ENCODE data around the gene DCLK1. TPM values are rescaled to one million over a fixed set of nuclear protein-coding genes. Genes with fewer than 3 reads are reported as not detected.

DCLK1 gene
- total and polyA plus RNA-seq, 7 donors: 1.2 to 64.8 (median 10.2) TPM

GRCh38 chr13:35793823-35794222 lies 337.4 kb downstream of the DCLK1 start:
- intact Hi-C loops (cut with DNase I): no loop called here
- peaks cover 0 to 71% (median 48%) of the 10 kb centered on the region in 4 donors for H3K4me1 ChIP-seq
- H3K27me3 ChIP-seq: no peaks in the 10 kb centered on the region
- H3K36me3 ChIP-seq: no peaks in the 10 kb centered on the region
- no peaks in the 10 kb centered on the region for H3K9me3 ChIP-seq
- peak overlapping the region; percentile 50 to 65 (median 54) for H3K27ac ChIP-seq
- no peak overlapping the region for H3K4me3 ChIP-seq
- no peak for TF ChIP-seq POLR2A (IDR thresholded peaks at IDR 0.05)
- peak in 2 of 4 donors; percentile 21 to 35 for TF ChIP-seq POLR2AphosphoS5 (IDR thresholded peaks at IDR 0.05)
- no peak for DNase-seq

- intact Hi-C loops (cut with DNase I): no loop called here
- no peak for DNase-seq
- Histone ChIP-seq H3K4me1 (peaks cover 0 to 65% (median 46%) of the 10 kb centered on the region in 4 donors), H3K4me3 (no peak overlapping the region), H3K9me3 (no peaks in the 10 kb centered on the region), H3K27ac (peak overlapping the region; percentile 50 to 65 (median 54)), H3K36me3 (no peaks in the 10 kb centered on the region), H3K27me3 (no peaks in the 10 kb centered on the region)
- TF ChIP-seq EP300 (IDR thresholded peaks at IDR 0.05) (no peak), POLR2AphosphoS5 (IDR thresholded peaks at IDR 0.05) (no peak), POLR2A (IDR thresholded peaks at IDR 0.05) (no peak), CTCF (IDR thresholded peaks at IDR 0.05) (no peak)
- 39 to 61% methylated on average over 2 of the region's 2 CpGs for WGBS, 2 donors
Measured at GRCh38 chr13:35792911-35793310, 338.3 kb downstream of the DCLK1 start.

GRCh38 chr13:35792021-35792420 lies 339.2 kb downstream of the DCLK1 start:
- Histone ChIP-seq H3K36me3 (no peaks in the 10 kb centered on the region), H3K27me3 (no peaks in the 10 kb centered on the region), H3K4me3 (no peak overlapping the region), H3K4me1 (peaks cover 0 to 58% (median 44%) of the 10 kb centered on the region in 4 donors), H3K9me3 (no peaks in the 10 kb centered on the region), H3K27ac (peak overlapping the region in 2 of 4 donors; percentile 50 to 58)
- TF ChIP-seq CTCF (IDR thresholded peaks at IDR 0.05) (no peak), EP300 (IDR thresholded peaks at IDR 0.05) (no peak), POLR2A (IDR thresholded peaks at IDR 0.05) (no peak), POLR2AphosphoS5 (IDR thresholded peaks at IDR 0.05) (no peak)
- DNase-seq: no peak
- intact Hi-C loops (cut with DNase I): no loop called here
- WGBS, 2 donors: 83 to 91% methylated on average over 8 of the region's 8 CpGs

- TF ChIP-seq POLR2A (IDR thresholded peaks at IDR 0.05) (no peak), CTCF (IDR thresholded peaks at IDR 0.05) (no peak), POLR2AphosphoS5 (IDR thresholded peaks at IDR 0.05) (no peak), EP300 (IDR thresholded peaks at IDR 0.05) (no peak)
- Histone ChIP-seq H3K27me3 (no peaks in the 10 kb centered on the region), H3K36me3 (no peaks in the 10 kb centered on the region), H3K9me3 (no peaks in the 10 kb centered on the region), H3K27ac (peak overlapping the region in 2 of 4 donors; percentile 50 to 58), H3K4me3 (no peak overlapping the region), H3K4me1 (peaks cover 0 to 51% (median 40%) of the 10 kb centered on the region in 4 donors)
- intact Hi-C loops (cut with DNase I): no loop called here
- 56 to 66% methylated on average over 3 of the region's 3 CpGs for WGBS, 2 donors
- DNase-seq: no peak
Measured at GRCh38 chr13:35791184-35791851, 339.9 kb downstream of the DCLK1 start.

GRCh38 chr13:35789335-35790165 lies 341.6 kb downstream of the DCLK1 start:
- TF ChIP-seq EP300 (IDR thresholded peaks at IDR 0.05) (no peak), CTCF (IDR thresholded peaks at IDR 0.05) (peak in 3 of 4 experiments; percentile 47 to 60 (median 56))
- Histone ChIP-seq H3K4me1 (peaks cover 0 to 48% (median 39%) of the 10 kb centered on the region in 4 donors), H3K9me3 (no peaks in the 10 kb centered on the region), H3K36me3 (no peaks in the 10 kb centered on the region), H3K27ac (no peak overlapping the region), H3K4me3 (no peak overlapping the region), H3K27me3 (no peaks in the 10 kb centered on the region)
- DNase-seq: no peak
- intact Hi-C loops (cut with DNase I): loop anchor here (2.0 to 5.0 kb wide), 3 partner anchors 69 to 168 kb away; no protein-coding TSS in a partner anchor
- WGBS, 2 donors: 66 to 75% methylated on average over 6 of the region's 6 CpGs
